GM11168 (cell line): Measurements from ENCODE around the gene TAF8.

Source experiments
- in situ Hi-C: fragments of 300-500 bp; cut with MboI; formaldehyde crosslinking; loops from one replicate; pipeline ENCODE4 v1.12.0; 2022; ENCODE audit warnings: low sequenced_read_pairs; ENCODE audit not compliant: unreplicated experiment

Gene TAF8

DNA sequence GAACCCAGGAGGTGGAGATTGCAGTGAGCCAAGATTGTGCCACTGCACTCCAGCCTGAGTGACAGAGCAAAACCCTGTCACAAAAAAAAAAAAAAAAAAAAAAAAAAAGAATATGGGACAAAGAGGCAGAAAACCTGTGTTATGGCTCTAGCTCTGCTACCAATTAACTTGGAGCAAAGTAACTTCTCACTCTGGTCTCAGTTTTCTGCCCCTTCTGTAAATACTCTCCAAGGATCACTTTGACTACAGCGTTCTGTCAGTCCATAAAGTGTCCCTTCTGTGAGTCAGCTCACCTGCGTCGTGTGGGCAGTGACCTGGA lies 67.5 kb downstream of the TAF8 start:
- in situ Hi-C loops = no loop called here

GRCh38 chr6:42118162-42119001 lies 68.1 kb downstream of the TAF8 start:
- in situ Hi-C loops = no loop called here

- in situ Hi-C loops = no loop called here
Observed at GRCh38 chr6:42120895-42121865, 70.9 kb downstream of the TAF8 start.

DNA sequence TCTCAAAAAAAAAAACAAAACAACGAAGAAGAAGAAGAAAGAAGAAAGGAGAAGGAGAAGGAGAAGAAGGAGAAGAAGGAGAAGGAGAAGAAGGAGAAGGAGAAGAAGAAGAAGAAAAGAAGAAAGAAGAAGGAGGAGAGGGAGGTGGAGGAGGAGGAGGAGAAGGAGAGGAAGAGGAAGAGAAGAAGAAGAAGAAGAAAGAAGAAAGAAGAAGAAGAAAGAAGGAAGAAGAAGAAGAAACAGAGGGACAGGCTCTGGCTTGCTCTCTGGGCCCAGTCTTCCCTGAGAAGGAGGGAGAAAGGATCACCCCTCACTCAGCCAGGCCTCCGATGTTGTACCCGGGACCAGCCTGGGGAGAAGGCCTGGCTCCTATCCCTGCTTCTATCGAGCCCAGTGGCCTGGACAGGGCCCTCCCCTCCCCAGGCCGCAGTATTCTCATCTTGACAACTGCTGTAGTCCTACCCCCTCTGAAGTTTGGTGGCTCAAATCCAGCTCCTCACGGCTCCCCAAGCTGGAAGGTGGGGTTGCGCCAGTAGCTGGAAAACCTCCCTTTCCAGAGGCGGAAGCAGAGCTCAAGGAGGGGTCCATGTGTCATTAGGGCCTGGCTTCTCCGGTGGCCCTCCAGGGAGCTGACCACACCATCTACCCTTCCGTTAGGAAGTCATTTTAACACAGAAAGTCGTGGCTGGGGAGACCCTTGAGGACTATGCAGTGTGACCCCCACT lies 73.2 kb downstream of the TAF8 start:
- in situ Hi-C loops = no loop called here

- in situ Hi-C loops = no loop called here
Observed at GRCh38 chr6:42124223-42124836, 74.0 kb downstream of the TAF8 start.

DNA sequence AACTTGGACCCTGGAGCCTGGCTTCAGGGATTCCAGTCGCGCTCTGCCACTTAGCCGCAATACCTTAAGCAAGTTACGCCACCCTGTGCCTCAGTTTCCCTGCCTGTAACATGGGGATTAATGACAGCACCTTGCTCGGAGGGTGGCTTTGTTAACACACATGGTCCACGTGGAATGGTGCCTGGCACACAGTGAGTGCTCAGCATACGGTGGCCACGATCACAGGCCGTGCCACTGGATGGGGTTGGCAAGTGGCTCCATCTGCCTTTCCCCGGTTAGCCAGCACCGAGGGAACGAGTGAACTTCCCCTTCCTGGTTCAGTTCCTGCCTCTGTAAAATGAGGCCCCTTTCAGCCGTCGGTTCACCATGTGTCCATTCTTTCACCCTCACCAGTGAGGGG lies 74.9 kb downstream of the TAF8 start:
- in situ Hi-C loops = no loop called here

GRCh38 chr6:42125663-42126062 lies 75.3 kb downstream of the TAF8 start:
- in situ Hi-C loops = no loop called here

- in situ Hi-C loops = no loop called here
Observed at GRCh38 chr6:42128460-42129359, 78.4 kb downstream of the TAF8 start.

GRCh38 chr6:42129360-42129676 lies 79.0 kb downstream of the TAF8 start:
- in situ Hi-C loops = no loop called here

DNA sequence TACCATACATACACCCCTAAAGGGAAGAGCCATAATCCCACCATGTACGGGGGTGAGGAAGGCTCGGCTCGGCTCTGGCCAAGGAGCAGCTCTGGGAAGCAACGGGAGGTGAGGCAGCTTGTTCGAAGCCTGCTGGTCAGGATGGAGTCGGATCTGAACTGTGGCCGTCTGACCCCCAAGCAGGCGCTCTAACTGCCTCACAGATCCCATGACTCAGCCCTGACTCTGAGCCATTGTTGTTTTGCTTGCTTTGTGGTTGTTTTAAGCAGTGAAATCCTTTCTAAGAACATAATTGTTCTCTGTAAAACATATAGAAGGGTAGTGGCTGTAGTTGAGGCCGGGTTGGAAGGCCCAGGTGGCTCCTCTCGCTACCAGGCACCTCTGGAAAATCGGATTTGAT lies 81.2 kb downstream of the TAF8 start:
- in situ Hi-C loops = no loop called here

DNA sequence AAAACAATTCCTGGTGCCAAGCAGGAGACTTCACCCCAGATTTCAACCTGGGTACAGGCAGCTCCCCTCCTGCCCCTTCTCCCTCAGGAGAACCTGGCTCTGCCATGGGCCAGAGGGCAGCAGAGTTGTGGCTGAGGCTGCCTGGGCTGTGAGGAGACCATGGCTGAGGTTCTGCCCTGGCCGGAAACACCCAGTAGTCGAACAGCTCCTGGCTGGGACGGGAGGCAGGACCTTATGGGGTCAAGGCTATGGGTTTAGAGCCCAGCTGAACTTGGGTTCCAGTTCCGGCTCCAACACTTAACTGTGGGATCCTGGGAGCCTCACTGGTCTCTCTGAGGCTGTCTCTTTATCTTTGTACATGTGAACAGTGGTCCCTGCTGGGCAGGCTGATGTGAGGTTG lies 83.6 kb downstream of the TAF8 start:
- in situ Hi-C loops = no loop called here

DNA sequence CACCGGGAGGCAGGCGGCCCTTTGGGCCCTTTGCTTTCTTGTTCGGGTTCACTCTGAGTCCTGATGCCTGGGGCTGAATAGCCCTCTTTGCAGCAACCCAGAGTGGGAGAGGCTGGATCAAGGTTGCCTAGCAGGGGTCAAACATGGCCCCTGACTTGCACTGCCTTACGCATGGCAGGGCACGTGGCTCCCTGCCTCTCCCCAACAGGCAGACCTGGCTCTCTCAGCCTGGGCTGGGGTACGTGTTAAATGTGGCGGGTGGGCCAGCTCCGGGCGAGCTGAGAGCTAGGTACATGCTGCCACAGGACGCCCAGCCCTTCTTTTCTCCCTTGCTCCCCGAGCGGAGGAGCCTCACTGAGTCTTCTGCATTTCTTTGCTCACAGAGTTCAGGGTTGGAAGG lies 84.8 kb downstream of the TAF8 start:
- in situ Hi-C loops = no loop called here

DNA sequence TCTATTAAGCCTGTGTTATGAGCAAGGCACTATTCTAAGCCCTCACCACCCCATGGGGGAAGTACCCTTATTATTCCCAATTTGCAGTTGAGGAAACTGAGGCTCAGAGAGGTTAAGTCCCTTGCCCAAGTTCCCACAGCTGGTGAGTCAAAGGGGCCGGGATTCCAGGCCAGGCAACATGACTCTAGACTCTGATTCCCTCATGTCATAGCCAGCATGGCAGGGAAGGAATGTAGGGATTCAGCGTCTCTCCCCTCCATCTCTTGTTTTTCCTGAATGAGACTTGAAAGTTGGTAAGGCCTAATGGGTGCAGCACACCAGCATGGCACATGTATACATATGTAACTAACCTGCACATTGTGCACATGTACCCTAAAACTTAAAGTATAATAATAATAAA lies 85.4 kb downstream of the TAF8 start:
- in situ Hi-C loops = no loop called here

- in situ Hi-C loops = no loop called here
Observed at GRCh38 chr6:42136508-42137193, 86.3 kb downstream of the TAF8 start.
